Retinal pigment epithelial cell (primary cell): ENCODE results near the gene SEC14L5.

Experiments
- DNase-seq: peaks from one replicate; pipeline ENCODE4 v3.0.0-alpha.2; 2010; ENCODE audit warnings: low read depth
- H3K4me3 ChIP-seq: 2 replicates; pipeline ENCODE4 v1.5.1; 2011; ENCODE audit warnings: mild to moderate bottlenecking, low read length, control low read depth, moderate library complexity
- TF ChIP-seq, protein P1 (sequence below): conservative IDR thresholded peaks from 2 replicates; pipeline ENCODE4 v1.5.1; 2011; ENCODE audit warnings: low read depth, low read length, control low read depth, inconsistent platforms

The SEC14L5 gene

DNA sequence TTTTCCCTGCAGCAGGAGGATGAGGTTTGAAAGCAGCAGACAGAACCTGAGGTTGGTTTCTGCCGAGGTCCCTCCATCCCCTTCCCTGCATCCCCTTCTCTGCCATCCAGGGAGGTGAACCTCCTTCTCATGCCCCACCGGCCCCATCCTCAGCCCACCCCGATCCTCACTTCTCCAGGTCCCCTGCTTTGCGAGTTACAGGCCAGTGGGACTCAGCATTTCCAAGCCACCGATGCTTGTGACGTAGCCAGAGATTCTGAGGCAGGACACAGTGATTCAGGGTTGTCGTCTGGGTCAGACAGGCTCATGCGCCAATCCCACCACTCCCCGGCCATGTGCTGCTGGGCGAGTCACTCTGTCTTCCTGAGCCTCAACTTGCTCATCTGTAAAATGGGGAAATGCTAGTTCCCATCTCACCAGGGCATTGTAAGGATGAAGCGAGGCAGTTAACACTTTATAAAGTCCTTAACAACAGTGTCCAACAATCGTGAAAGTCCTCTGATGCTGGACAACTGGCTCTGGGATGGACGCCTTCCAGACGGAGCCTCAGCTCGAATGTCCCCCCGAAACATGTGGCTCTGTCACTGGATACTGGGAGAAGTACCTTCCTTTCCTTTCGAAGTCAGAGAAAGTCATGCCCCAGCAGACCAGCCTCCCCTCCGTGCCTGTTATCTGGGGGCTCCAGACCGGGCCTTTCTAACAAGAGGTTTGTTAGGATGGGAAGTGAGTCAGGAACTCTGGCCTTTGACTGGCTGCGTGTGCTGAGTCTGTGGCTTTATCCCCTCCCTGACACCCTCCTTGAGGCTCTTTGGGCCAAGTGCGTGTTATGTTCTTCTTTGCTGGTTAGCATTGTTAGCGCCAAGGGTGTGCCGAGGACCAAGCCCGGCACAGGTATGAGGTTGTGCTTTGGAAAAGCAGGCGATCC lies 21.9 kb downstream of the SEC14L5 start:
- DNase-seq: no peak
- TF ChIP-seq, protein P1, sequence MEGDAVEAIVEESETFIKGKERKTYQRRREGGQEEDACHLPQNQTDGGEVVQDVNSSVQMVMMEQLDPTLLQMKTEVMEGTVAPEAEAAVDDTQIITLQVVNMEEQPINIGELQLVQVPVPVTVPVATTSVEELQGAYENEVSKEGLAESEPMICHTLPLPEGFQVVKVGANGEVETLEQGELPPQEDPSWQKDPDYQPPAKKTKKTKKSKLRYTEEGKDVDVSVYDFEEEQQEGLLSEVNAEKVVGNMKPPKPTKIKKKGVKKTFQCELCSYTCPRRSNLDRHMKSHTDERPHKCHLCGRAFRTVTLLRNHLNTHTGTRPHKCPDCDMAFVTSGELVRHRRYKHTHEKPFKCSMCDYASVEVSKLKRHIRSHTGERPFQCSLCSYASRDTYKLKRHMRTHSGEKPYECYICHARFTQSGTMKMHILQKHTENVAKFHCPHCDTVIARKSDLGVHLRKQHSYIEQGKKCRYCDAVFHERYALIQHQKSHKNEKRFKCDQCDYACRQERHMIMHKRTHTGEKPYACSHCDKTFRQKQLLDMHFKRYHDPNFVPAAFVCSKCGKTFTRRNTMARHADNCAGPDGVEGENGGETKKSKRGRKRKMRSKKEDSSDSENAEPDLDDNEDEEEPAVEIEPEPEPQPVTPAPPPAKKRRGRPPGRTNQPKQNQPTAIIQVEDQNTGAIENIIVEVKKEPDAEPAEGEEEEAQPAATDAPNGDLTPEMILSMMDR: no peak
- no peak overlapping the region for H3K4me3 ChIP-seq

DNA sequence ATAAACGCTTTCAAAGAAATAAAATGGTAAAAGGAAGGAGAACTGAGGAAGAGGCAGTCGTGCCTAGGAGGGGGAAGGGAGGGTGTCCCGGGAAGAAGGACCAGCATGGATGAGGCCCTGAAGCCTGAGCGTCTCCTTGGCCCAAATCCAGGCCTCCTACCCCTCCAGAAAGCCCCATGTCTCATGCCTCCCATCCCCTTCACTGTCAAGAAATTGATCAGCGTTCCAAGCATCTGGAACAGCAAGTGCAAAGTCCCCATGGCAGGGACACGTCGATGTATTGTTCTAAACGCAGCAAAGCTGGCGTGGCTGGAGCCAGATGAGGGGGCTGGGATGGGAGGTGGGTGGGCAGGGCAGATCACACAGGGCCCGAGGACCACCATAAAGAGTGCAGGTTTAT lies 22.6 kb downstream of the SEC14L5 start:
- H3K4me3 ChIP-seq: no peak overlapping the region
- TF ChIP-seq, protein P1: no peak
- no peak for DNase-seq

DNA sequence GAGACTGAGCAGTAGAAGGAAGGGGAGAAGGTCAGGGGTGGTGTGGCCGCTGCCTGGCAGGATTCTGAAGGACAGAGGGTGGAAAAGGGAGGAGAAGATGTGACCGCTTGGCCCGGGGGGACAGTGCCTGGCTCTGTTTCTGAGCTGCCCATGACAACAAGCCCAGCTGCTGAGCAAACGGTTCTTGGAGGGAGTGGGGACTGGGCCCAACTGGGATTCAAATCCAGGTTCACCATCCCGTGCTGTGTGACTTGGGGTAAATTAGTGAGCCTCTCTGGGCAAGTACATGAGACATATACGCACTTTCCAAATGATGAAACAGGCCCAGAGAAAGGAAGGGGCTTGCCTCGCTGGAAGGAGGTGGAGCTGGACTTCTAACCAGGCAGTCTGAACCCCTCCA lies 23.3 kb downstream of the SEC14L5 start:
- DNase-seq: no peak
- TF ChIP-seq, protein P1: no peak
- no peak overlapping the region for H3K4me3 ChIP-seq

DNA sequence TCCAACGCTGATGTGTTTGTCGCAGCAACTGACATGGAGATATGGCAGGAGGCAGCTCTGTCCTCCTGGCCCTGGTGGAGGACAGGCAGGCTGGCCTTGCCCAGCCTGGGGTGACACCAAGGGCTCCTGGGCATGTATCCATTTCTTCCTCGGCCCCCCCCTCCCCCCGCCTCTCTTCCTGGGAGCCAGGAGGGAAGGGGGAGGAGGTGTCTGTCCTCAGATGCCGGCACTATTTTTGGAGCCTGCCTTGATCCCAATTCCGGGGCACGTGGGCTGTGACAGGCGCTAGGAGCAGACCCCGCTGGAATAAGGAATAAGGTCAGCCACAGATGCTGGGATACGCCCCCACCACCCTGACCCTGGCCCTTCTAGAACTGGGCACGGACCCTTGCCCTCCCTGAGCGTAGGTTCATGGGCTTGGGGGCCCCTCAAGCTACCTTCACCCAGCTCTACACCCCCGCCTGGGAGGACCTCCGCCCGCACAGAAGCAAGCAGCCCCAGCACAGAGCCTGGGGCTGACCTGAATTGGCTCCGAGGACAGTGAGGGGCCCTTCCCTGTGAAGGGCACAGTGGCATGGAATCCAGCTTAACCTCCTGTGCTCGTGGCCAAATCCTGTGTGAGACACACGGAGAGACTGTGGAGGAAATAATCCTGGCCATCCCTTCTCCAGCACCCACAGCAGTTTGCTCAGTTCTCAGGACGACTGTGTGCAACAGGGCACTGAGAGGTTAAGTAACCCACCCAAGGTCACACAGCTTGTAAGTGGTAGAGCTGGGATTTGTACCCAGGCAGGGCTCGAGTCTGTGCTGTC lies 24.1 kb downstream of the SEC14L5 start:
- no peak for DNase-seq
- TF ChIP-seq, protein P1: no peak
- H3K4me3 ChIP-seq: no peak overlapping the region

DNA sequence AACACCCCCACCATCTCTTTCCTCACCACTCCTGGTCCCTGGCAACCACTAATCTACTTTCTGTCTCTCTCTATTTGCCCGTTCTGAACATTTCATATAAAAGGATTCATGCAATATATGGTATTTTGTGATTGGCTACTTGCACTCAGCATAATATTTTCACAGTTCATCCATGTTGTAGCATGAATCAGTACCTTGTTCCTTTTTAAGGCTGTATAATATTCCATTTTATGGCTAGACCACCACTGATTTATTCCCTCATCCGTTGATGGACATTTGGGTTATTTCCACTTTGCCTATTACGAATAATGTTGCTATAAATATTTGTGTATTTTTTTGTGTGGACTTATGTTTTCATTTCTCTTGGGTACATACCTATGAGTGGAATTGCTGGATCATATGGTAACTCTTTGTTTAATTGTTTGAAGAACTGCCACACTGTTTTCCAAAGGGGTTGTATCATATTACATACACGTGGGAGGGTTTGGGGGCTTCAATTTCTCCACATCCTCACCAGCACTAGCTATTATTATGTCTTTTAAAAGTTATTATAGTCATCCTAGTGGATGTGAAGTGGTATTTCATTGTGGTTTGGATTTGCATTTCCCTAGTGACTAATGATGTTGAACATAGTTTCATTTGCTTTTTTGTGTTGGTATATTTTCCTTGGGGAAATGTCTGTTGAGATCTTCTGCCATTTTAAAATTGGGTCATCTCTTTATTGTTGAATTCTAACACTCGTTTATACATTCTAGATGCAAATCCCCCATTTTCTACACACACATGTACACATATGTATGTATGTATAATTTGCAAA lies 26.3 kb downstream of the SEC14L5 start:
- no peak overlapping the region for H3K4me3 ChIP-seq
- TF ChIP-seq, protein P1: no peak
- no peak for DNase-seq

DNA sequence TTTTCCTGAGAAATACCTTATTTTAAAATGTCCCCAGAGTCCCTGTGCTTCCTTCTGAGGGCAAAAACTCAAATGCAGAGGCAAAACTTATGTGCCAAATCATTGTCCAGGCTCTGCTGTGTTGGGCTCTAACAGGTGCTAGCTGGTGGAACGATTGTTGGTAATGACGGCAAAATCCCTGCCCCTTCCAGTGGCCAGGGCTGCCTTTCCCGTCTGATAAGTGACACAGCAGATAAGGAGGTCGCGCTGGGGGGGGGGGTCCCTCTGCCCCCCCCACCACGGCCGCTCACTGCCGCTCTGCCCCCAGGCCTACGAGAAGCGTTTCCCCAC lies 29.1 kb downstream of the SEC14L5 start:
- H3K4me3 ChIP-seq: no peak overlapping the region
- no peak for DNase-seq
- TF ChIP-seq, protein P1: no peak
